CD4-positive, CD25-positive, alpha-beta regulatory T cell (primary cell): Measurements from ENCODE around the gene PARN. TPM values are rescaled to one million over a fixed set of nuclear protein-coding genes. Genes with fewer than 3 reads are reported as not detected.

Experiments
- ATAC-seq, 2 donors: fragments of 150-1000 bp; cut with Tn5 transposase; one replicate each; pipeline ENCODE4 v1.10.0; 2021; ENCODE audit warnings: low read depth in 2 of 2, moderate number of reproducible peaks in 2 of 2, moderate library complexity in 1 of 2
- DNase-seq, 3 donors: peaks; one replicate each; pipeline versions ENCODE4 v3.0.0 to v3.0.0-alpha.2; 2012 to 2022; ENCODE audit warnings: mixed read lengths in 1 of 3
- H3K27ac ChIP-seq: one replicate; pipeline ENCODE4 v1.7.0; 2013; ENCODE audit warnings: mild to moderate bottlenecking, low read length; ENCODE audit not compliant: insufficient read depth, poor library complexity, severe bottlenecking
- H3K27me3 ChIP-seq: one replicate; pipeline ENCODE4 v1.7.0; 2013; ENCODE audit warnings: low read length; ENCODE audit not compliant: control insufficient read depth, insufficient read depth
- H3K36me3 ChIP-seq: one replicate; pipeline ENCODE4 v1.7.0; 2013; ENCODE audit warnings: mild to moderate bottlenecking, low read length, moderate library complexity; ENCODE audit not compliant: control insufficient read depth, insufficient read depth
- H3K4me1 ChIP-seq: 2 replicates; pipeline ENCODE4 v1.7.0; 2013; ENCODE audit warnings: mild to moderate bottlenecking, low read length; ENCODE audit not compliant: insufficient read depth, control insufficient read depth, poor library complexity, severe bottlenecking
- H3K4me3 ChIP-seq: one replicate; pipeline ENCODE4 v1.7.0; 2013; ENCODE audit warnings: low read depth, mild to moderate bottlenecking, low read length, moderate library complexity
- H3K9me3 ChIP-seq, 2 experiments: 1 replicate in 1 of 2; 2 replicates in 1 of 2; pipeline ENCODE4 v1.7.0; 2013; ENCODE audit warnings: low read length in 2 of 2, mild to moderate bottlenecking in 1 of 2, moderate library complexity in 1 of 2; ENCODE audit not compliant: control insufficient read depth in 2 of 2
- H3K27ac Mint-ChIP-seq, 3 donors: one replicate each; pipeline ENCODE4 v1.8.0; 2020 to 2022; ENCODE audit warnings: mild to moderate bottlenecking in 3 of 3, mixed read lengths in 3 of 3, moderate library complexity in 2 of 3
- H3K27me3 Mint-ChIP-seq: one replicate; pipeline ENCODE4 v1.8.0; 2022; ENCODE audit warnings: mild to moderate bottlenecking, mixed read lengths
- H3K36me3 Mint-ChIP-seq: one replicate; pipeline ENCODE4 v1.8.0; 2020; ENCODE audit warnings: mixed read lengths
- H3K4me1 Mint-ChIP-seq, 4 donors: one replicate each; pipeline ENCODE4 v1.8.0; 2020 to 2022; ENCODE audit warnings: mixed read lengths in 4 of 4, mild to moderate bottlenecking in 1 of 4
- H3K4me3 Mint-ChIP-seq, 4 donors: one replicate each; pipeline ENCODE4 v1.8.0; 2020 to 2022; ENCODE audit warnings: mild to moderate bottlenecking in 4 of 4, mixed read lengths in 4 of 4, moderate library complexity in 3 of 4
- H3K9me3 Mint-ChIP-seq, 7 donors: one replicate each; pipeline ENCODE4 v1.8.0; 2020 to 2022; ENCODE audit warnings: mixed read lengths in 7 of 7, mild to moderate bottlenecking in 3 of 7, moderate library complexity in 2 of 7
- polyA plus RNA-seq, 4 donors: library from polyadenylated mRNA; unstranded; fragments of 300-500 nt; fragmentation: Illumina TruSeq; gene quantifications; one replicate each; pipeline ENCODE4 v1.2.3, GENCODE V29; 2021
- total RNA-seq: library from RNA; stranded (reverse); gene quantifications from one replicate; pipeline ENCODE4 v1.2.3, GENCODE V29; 2022

Gene PARN
- total and polyA plus RNA-seq, 5 donors from 2014 or later = 36.2 to 50.9 (median 46.6) TPM

GRCh38 chr16:14486520-14487303, 143.3 kb downstream of the PARN start:
- Histone ChIP-seq H3K4me1 (peaks cover 7% of the 10 kb centered on the region), H3K4me3 (no peak overlapping the region), H3K36me3 (peaks cover 14% of the 10 kb centered on the region), H3K27ac (no peak overlapping the region), H3K27me3 (no peaks in the 10 kb centered on the region), H3K9me3 (no peaks in the 10 kb centered on the region)
- peak overlapping the region in 1 of 3 donors; percentile 18 for H3K27ac Mint-ChIP-seq
- H3K4me1 Mint-ChIP-seq = peaks cover 19 to 22% (median 20%) of the 10 kb centered on the region in 4 donors
- H3K9me3 Mint-ChIP-seq = no peaks in the 10 kb centered on the region
- no peak for DNase-seq
- peaks cover 25% of the 10 kb centered on the region for H3K36me3 Mint-ChIP-seq
- no peak overlapping the region for H3K4me3 Mint-ChIP-seq
- no peak for ATAC-seq
- no peaks in the 10 kb centered on the region for H3K27me3 Mint-ChIP-seq

GRCh38 chr16:14485811-14486519, 144.1 kb downstream of the PARN start:
- H3K36me3 Mint-ChIP-seq = peaks cover 33% of the 10 kb centered on the region
- no peak overlapping the region for H3K4me3 Mint-ChIP-seq
- peaks cover 21% of the 10 kb centered on the region for H3K36me3 ChIP-seq
- H3K4me1 ChIP-seq = peaks cover 7% of the 10 kb centered on the region
- H3K27me3 ChIP-seq = no peaks in the 10 kb centered on the region
- H3K4me3 ChIP-seq = no peak overlapping the region
- ATAC-seq = no peak
- no peak overlapping the region for H3K27ac Mint-ChIP-seq
- H3K27ac ChIP-seq = no peak overlapping the region
- no peaks in the 10 kb centered on the region for H3K27me3 Mint-ChIP-seq
- DNase-seq = no peak
- H3K9me3 Mint-ChIP-seq = peaks cover 0 to under 1% (median 0%) of the 10 kb centered on the region in 7 donors
- peaks cover 13 to 22% (median 19%) of the 10 kb centered on the region in 4 donors for H3K4me1 Mint-ChIP-seq
- no peaks in the 10 kb centered on the region for H3K9me3 ChIP-seq

GRCh38 chr16:14485121-14485551, 144.9 kb downstream of the PARN start:
- DNase-seq = no peak
- peaks cover 7% of the 10 kb centered on the region for H3K4me1 ChIP-seq
- Mint-ChIP-seq H3K4me3 (no peak overlapping the region), H3K36me3 (peaks cover 38% of the 10 kb centered on the region), H3K27ac (no peak overlapping the region), H3K27me3 (no peaks in the 10 kb centered on the region), H3K4me1 (peaks cover 10 to 22% (median 18%) of the 10 kb centered on the region in 4 donors), H3K9me3 (peaks cover 0 to 1% (median 0%) of the 10 kb centered on the region in 7 donors)
- no peaks in the 10 kb centered on the region for H3K9me3 ChIP-seq
- ATAC-seq = no peak
- H3K27me3 ChIP-seq = no peaks in the 10 kb centered on the region
- H3K27ac ChIP-seq = no peak overlapping the region
- H3K4me3 ChIP-seq = no peak overlapping the region
- peaks cover 28% of the 10 kb centered on the region for H3K36me3 ChIP-seq

GRCh38 chr16:14483819-14484385, 146.2 kb downstream of the PARN start:
- peaks cover 7% of the 10 kb centered on the region for H3K4me1 ChIP-seq
- Mint-ChIP-seq H3K36me3 (peaks cover 46% of the 10 kb centered on the region), H3K4me3 (no peak overlapping the region), H3K4me1 (peaks cover 10 to 21% (median 13%) of the 10 kb centered on the region in 4 donors), H3K9me3 (peaks cover 0 to 1% (median 0%) of the 10 kb centered on the region in 7 donors), H3K27ac (peak overlapping the region in 2 of 3 donors; percentile 25 to 71), H3K27me3 (no peaks in the 10 kb centered on the region)
- H3K27ac ChIP-seq = no peak overlapping the region
- no peaks in the 10 kb centered on the region for H3K27me3 ChIP-seq
- no peak for ATAC-seq
- DNase-seq = no peak
- peaks cover 32% of the 10 kb centered on the region for H3K36me3 ChIP-seq
- H3K4me3 ChIP-seq = no peak overlapping the region
- H3K9me3 ChIP-seq = no peaks in the 10 kb centered on the region

- Histone ChIP-seq H3K9me3 (no peaks in the 10 kb centered on the region), H3K36me3 (peaks cover 13% of the 10 kb centered on the region), H3K4me1 (no peaks in the 10 kb centered on the region), H3K27me3 (no peaks in the 10 kb centered on the region), H3K27ac (no peak overlapping the region), H3K4me3 (no peak overlapping the region)
- DNase-seq (no peak), ATAC-seq (no peak)
- H3K4me3 Mint-ChIP-seq = no peak overlapping the region
- peaks cover 51% of the 10 kb centered on the region for H3K36me3 Mint-ChIP-seq
- H3K27me3 Mint-ChIP-seq = no peaks in the 10 kb centered on the region
- peaks cover 0 to 4% (median 1%) of the 10 kb centered on the region in 7 donors for H3K9me3 Mint-ChIP-seq
- H3K4me1 Mint-ChIP-seq = peaks cover 2 to 11% (median 6%) of the 10 kb centered on the region in 4 donors
- no peak overlapping the region for H3K27ac Mint-ChIP-seq
Measured at GRCh38 chr16:14476183-14476582, 153.9 kb downstream of the PARN start.

- H3K4me1 ChIP-seq = no peaks in the 10 kb centered on the region
- Mint-ChIP-seq H3K27me3 (no peaks in the 10 kb centered on the region), H3K4me1 (peaks cover 2 to 11% (median 6%) of the 10 kb centered on the region in 4 donors), H3K4me3 (no peak overlapping the region), H3K36me3 (peaks cover 47% of the 10 kb centered on the region), H3K9me3 (peaks cover 0 to 3% (median 1%) of the 10 kb centered on the region in 7 donors), H3K27ac (peak overlapping the region in 1 of 3 donors; percentile 1)
- H3K27me3 ChIP-seq = no peaks in the 10 kb centered on the region
- H3K36me3 ChIP-seq = peaks cover 8% of the 10 kb centered on the region
- ATAC-seq (no peak), DNase-seq (no peak)
- no peaks in the 10 kb centered on the region for H3K9me3 ChIP-seq
- no peak overlapping the region for H3K4me3 ChIP-seq
- no peak overlapping the region for H3K27ac ChIP-seq
Measured at GRCh38 chr16:14475370-14476139, 154.5 kb downstream of the PARN start.

GRCh38 chr16:14473488-14473887, 156.6 kb downstream of the PARN start:
- Histone ChIP-seq H3K27me3 (no peaks in the 10 kb centered on the region), H3K36me3 (no peaks in the 10 kb centered on the region), H3K4me1 (no peaks in the 10 kb centered on the region), H3K4me3 (no peak overlapping the region), H3K9me3 (no peaks in the 10 kb centered on the region), H3K27ac (no peak overlapping the region)
- Mint-ChIP-seq H3K36me3 (peaks cover 39% of the 10 kb centered on the region), H3K4me3 (no peak overlapping the region), H3K4me1 (peaks cover 2 to 7% (median 5%) of the 10 kb centered on the region in 4 donors), H3K27me3 (no peaks in the 10 kb centered on the region), H3K9me3 (peaks cover 0 to 3% (median 1%) of the 10 kb centered on the region in 7 donors), H3K27ac (no peak overlapping the region)
- DNase-seq (no peak), ATAC-seq (no peak)
